B cell (primary cell): Measurements from ENCODE around the gene ACSM6.

ENCODE experiments used
- CTCF ChIP-seq: fragments of 200-600 bp; IDR thresholded peaks from one replicate; pipeline ENCODE4 v1.8.0; 2022; ENCODE audit warnings: antibody characterized with exemption, mild to moderate bottlenecking
- EZH2 ChIP-seq: IDR thresholded peaks from 2 replicates; pipeline ENCODE4 v1.6.1; 2012; ENCODE audit warnings: borderline replicate concordance, low read depth, mild to moderate bottlenecking, moderate library complexity, low read length; ENCODE audit not compliant: insufficient read depth, poor library complexity, severe bottlenecking

GRCh38 chr10:95193944-95194343, at the start of gene ACSM6:
- TF ChIP-seq CTCF (no peak), EZH2 (no peak)
